Caco-2 (cell line): ENCODE results near the gene CDK5RAP1. TPM values are rescaled to one million over a fixed set of nuclear protein-coding genes. Genes with fewer than 3 reads are reported as not detected.

ENCODE experiments used
- BruUV-seq: library from RNA; stranded (reverse); fragments of 400-500 nt; replicated peaks from 2 replicates; lab custom pipeline; 2021; lab: Mats Ljungman, UMichigan
- CTCF ChIA-PET: fragments of 300-600 bp; sonication (Branson Sonifier 250); formaldehyde crosslinking; loops from one replicate; lab custom pipeline; 2022; ENCODE audit warnings: antibody characterized with exemption; lab: Charles Lee
- POLR2A ChIA-PET: fragments of 300-600 bp; sonication (Branson Sonifier 250); formaldehyde crosslinking; loops from one replicate; lab custom pipeline; 2022; ENCODE audit warnings: antibody characterized with exemption; lab: Charles Lee
- DNase-seq, 2 experiments: peaks; one replicate each; pipeline versions ENCODE4 v3.0.0 to v3.0.0-alpha.2; 2020 to 2022
- H3K27me3 ChIP-seq: replicated peaks from 2 replicates; pipeline ENCODE4 v1.6.0; 2011; ENCODE audit warnings: low read length; ENCODE audit not compliant: control insufficient read depth, insufficient read depth
- H3K36me3 ChIP-seq: 2 replicates; pipeline ENCODE4 v1.5.1; 2011; ENCODE audit warnings: low read length; ENCODE audit not compliant: control insufficient read depth, insufficient read depth
- H3K4me1 ChIP-seq: fragments of 250-450 bp; sonication (Bioruptor Pico); 2 replicates; pipeline ENCODE4 v1.5.1; 2020; ENCODE audit warnings: mild to moderate bottlenecking
- H3K4me3 ChIP-seq: 2 replicates; pipeline ENCODE4 v1.5.1; 2011; ENCODE audit warnings: low read depth, mild to moderate bottlenecking, control low read depth, low read length
- H3K9me3 ChIP-seq: fragments of 250-450 bp; sonication (Bioruptor Pico); 2 replicates; pipeline ENCODE4 v1.5.1; 2020; ENCODE audit warnings: mild to moderate bottlenecking, moderate library complexity
- H3K27ac Mint-ChIP-seq: one replicate; pipeline ENCODE4 v1.8.0; 2022; ENCODE audit warnings: mixed read lengths; ENCODE audit not compliant: unreplicated experiment
- H3K27me3 Mint-ChIP-seq: one replicate; pipeline ENCODE4 v1.8.0; 2022; ENCODE audit warnings: mixed read lengths; ENCODE audit not compliant: insufficient read depth, unreplicated experiment
- H3K36me3 Mint-ChIP-seq: one replicate; pipeline ENCODE4 v1.8.0; 2022; ENCODE audit warnings: mild to moderate bottlenecking, mixed read lengths; ENCODE audit not compliant: insufficient read depth, unreplicated experiment
- H3K4me1 Mint-ChIP-seq: one replicate; pipeline ENCODE4 v1.8.0; 2022; ENCODE audit warnings: low read depth, mixed read lengths; ENCODE audit not compliant: unreplicated experiment
- H3K4me3 Mint-ChIP-seq: one replicate; pipeline ENCODE4 v1.8.0; 2022; ENCODE audit warnings: mild to moderate bottlenecking, moderate library complexity, mixed read lengths; ENCODE audit not compliant: unreplicated experiment
- H3K9me3 Mint-ChIP-seq: one replicate; pipeline ENCODE4 v1.8.0; 2022; ENCODE audit warnings: mixed read lengths; ENCODE audit not compliant: unreplicated experiment
- intact Hi-C: fragments of 100-400 bp; cut with micrococcal nuclease; formaldehyde crosslinking; loops from one replicate; pipeline ENCODE4 v1.10.0; 2022; ENCODE audit not compliant: unreplicated experiment
- total RNA-seq: library from RNA; stranded (reverse); gene quantifications from 2 replicates; pipeline ENCODE4 v1.2.3, GENCODE V29; 2022
- TF ChIP-seq, protein P1 (sequence below), 2 experiments: fragments of 200-600 bp in 1 of 2; IDR thresholded peaks; 1 replicate in 1 of 2; 2 replicates in 1 of 2; pipeline versions ENCODE4 v1.5.1 to v1.8.0; 2011 to 2022; ENCODE audit warnings: antibody characterized with exemption in 1 of 2, control low read depth in 1 of 2, inconsistent platforms in 1 of 2, low read depth in 1 of 2, low read length in 1 of 2, mild to moderate bottlenecking in 1 of 2, moderate library complexity in 1 of 2; ENCODE audit not compliant: insufficient read depth in 1 of 2, severe bottlenecking in 1 of 2, unreplicated experiment in 1 of 2

CDK5RAP1 gene
- total RNA-seq, 1 experiment from 2014 or later = 116 TPM

DNA sequence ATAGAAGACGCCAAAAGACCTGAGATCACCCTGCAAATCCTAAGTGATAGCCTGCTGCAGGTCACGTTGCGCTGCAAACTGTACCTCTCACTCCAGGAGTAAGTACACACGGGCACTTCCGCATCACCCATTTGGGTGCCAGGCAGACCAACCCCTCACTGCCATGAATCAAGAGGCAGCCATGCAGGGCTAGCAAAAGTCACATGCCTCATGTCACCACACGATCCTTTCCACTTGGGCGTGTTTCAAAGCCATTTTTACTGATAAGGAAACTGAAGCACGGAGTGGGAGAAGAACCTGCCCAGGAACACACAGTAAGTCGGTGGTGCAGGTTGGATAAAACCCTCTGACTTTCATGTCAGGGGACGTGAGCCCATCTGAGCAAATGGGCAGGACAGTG lies 81.3 kb downstream of the CDK5RAP1 start:
- no peak for DNase-seq
- no peak overlapping the region for H3K4me3 ChIP-seq
- TF ChIP-seq, protein P1, sequence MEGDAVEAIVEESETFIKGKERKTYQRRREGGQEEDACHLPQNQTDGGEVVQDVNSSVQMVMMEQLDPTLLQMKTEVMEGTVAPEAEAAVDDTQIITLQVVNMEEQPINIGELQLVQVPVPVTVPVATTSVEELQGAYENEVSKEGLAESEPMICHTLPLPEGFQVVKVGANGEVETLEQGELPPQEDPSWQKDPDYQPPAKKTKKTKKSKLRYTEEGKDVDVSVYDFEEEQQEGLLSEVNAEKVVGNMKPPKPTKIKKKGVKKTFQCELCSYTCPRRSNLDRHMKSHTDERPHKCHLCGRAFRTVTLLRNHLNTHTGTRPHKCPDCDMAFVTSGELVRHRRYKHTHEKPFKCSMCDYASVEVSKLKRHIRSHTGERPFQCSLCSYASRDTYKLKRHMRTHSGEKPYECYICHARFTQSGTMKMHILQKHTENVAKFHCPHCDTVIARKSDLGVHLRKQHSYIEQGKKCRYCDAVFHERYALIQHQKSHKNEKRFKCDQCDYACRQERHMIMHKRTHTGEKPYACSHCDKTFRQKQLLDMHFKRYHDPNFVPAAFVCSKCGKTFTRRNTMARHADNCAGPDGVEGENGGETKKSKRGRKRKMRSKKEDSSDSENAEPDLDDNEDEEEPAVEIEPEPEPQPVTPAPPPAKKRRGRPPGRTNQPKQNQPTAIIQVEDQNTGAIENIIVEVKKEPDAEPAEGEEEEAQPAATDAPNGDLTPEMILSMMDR (IDR thresholded peaks at IDR 0.05; ENCODE audit: insufficient read depth in 1 of 2, low read depth in 1 of 2, low read length in 1 of 2, severe bottlenecking in 1 of 2, unreplicated experiment in 1 of 2) = no peak
- no peaks in the 10 kb centered on the region; the same call in 1 of the 2 replicates for H3K27me3 ChIP-seq
- no peaks in the 10 kb centered on the region for H3K4me1 ChIP-seq
- Mint-ChIP-seq H3K9me3 (no peaks in the 10 kb centered on the region), H3K27me3 (peaks cover 10% of the 10 kb centered on the region), H3K27ac (no peak overlapping the region), H3K4me3 (no peak overlapping the region), H3K4me1 (no peaks in the 10 kb centered on the region), H3K36me3 (no peaks in the 10 kb centered on the region)
- BruUV-seq = no TSS peak
- no peaks in the 10 kb centered on the region for H3K36me3 ChIP-seq
- ChIA-PET POLR2A (no interaction called here), CTCF (interaction anchor here (0.6 to 0.7 kb wide), 2 partner anchors 7 to 253 kb away, joined by 3 to 4 read pairs; no protein-coding TSS in a partner anchor)
- intact Hi-C loops = no loop called here
- no peaks in the 10 kb centered on the region for H3K9me3 ChIP-seq

DNA sequence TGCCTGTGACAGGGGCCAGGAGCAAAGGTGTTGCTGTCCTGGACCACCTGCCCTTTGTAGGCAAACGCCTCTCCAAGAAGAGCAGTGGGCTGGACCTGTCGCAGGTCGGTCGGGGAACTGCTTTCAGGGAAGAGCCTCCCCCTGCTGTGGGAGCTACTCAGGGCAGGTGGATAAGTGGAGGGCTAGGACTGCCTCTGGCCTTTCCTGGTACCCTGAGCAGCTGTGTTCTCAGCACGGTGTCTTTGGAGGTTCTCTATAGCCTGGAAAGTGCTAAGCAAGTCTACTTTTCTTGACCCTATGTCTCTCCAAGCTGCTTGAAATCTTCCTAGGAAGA lies 83.3 kb downstream of the CDK5RAP1 start:
- Mint-ChIP-seq H3K9me3 (no peaks in the 10 kb centered on the region), H3K4me3 (no peak overlapping the region), H3K36me3 (no peaks in the 10 kb centered on the region), H3K27me3 (peaks cover 10% of the 10 kb centered on the region), H3K4me1 (no peaks in the 10 kb centered on the region), H3K27ac (no peak overlapping the region)
- Histone ChIP-seq H3K9me3 (no peaks in the 10 kb centered on the region), H3K27me3 (no peaks in the 10 kb centered on the region; the same call in 1 of the 2 replicates), H3K4me1 (no peaks in the 10 kb centered on the region), H3K4me3 (no peak overlapping the region), H3K36me3 (no peaks in the 10 kb centered on the region)
- BruUV-seq = no TSS peak
- intact Hi-C loops = no loop called here
- TF ChIP-seq, protein P1 (IDR thresholded peaks at IDR 0.05; ENCODE audit: insufficient read depth in 1 of 2, low read depth in 1 of 2, low read length in 1 of 2, severe bottlenecking in 1 of 2, unreplicated experiment in 1 of 2) = no peak
- ChIA-PET POLR2A (no interaction called here), CTCF (interaction anchor here (0.5 kb wide), 1 partner anchor 112 kb away, joined by 5 read pairs; no protein-coding TSS in a partner anchor)
- DNase-seq = no peak

DNA sequence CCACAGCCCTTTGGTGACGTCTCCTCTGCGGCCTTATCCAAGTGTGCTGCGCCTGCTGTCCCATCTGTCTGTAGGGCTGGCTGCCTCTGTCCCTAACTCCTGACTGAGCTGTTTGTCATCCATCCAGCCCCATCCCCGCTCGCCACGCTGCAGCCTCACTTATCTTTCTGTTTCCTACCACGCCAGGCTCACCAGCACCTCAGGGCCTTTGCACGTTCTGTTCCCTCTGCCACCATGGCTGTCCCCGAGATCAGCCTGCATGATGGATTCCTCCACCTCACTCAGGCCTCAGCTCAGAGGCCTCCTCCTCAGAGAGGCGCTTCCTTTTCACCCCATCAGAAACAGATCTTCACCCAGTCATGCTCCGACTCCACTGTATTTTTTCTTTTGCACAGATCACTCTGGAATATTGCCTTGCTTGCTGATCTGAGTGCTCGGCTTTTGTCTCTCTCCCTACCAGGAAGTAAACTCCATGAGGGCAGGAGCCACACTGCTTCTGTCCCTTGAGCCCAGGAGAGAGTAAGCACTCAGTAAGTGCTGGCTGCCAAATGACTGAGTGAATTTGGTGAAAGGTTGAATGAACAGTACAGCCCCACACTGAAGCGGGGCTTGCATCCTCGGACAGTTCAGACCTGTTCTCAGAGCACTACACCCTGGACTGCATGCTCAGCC lies 83.8 kb downstream of the CDK5RAP1 start:
- H3K36me3 Mint-ChIP-seq = no peaks in the 10 kb centered on the region
- Histone ChIP-seq H3K4me3 (no peak overlapping the region), H3K4me1 (no peaks in the 10 kb centered on the region), H3K9me3 (no peaks in the 10 kb centered on the region), H3K36me3 (no peaks in the 10 kb centered on the region), H3K27me3 (no peaks in the 10 kb centered on the region; the same call in 1 of the 2 replicates)
- CTCF ChIA-PET = interaction anchor here (0.5 to 1.1 kb wide), 2 partner anchors 14 to 111 kb away, joined by 3 to 5 read pairs; no protein-coding TSS in a partner anchor
- no peak overlapping the region for H3K4me3 Mint-ChIP-seq
- no peak for DNase-seq
- H3K27me3 Mint-ChIP-seq = peaks cover 7% of the 10 kb centered on the region
- intact Hi-C loops = no loop called here
- no peaks in the 10 kb centered on the region for H3K4me1 Mint-ChIP-seq
- TF ChIP-seq, protein P1 (IDR thresholded peaks at IDR 0.05; ENCODE audit: insufficient read depth in 1 of 2, low read depth in 1 of 2, low read length in 1 of 2, severe bottlenecking in 1 of 2, unreplicated experiment in 1 of 2) = no peak
- no peak overlapping the region for H3K27ac Mint-ChIP-seq
- no peaks in the 10 kb centered on the region for H3K9me3 Mint-ChIP-seq
- BruUV-seq = no TSS peak
- POLR2A ChIA-PET = no interaction called here
